ENCODE measurements around the gene APOF. TPM values are rescaled to one million over a fixed set of nuclear protein-coding genes. Genes with fewer than 3 reads are reported as not detected.

APOF gene
- total and polyA plus RNA-seq, 2 of the 13 experiments (the other 11 are each of a cell fraction or from before 2014, with no cell fraction given): 3.3 to 23.9 TPM

DNA sequence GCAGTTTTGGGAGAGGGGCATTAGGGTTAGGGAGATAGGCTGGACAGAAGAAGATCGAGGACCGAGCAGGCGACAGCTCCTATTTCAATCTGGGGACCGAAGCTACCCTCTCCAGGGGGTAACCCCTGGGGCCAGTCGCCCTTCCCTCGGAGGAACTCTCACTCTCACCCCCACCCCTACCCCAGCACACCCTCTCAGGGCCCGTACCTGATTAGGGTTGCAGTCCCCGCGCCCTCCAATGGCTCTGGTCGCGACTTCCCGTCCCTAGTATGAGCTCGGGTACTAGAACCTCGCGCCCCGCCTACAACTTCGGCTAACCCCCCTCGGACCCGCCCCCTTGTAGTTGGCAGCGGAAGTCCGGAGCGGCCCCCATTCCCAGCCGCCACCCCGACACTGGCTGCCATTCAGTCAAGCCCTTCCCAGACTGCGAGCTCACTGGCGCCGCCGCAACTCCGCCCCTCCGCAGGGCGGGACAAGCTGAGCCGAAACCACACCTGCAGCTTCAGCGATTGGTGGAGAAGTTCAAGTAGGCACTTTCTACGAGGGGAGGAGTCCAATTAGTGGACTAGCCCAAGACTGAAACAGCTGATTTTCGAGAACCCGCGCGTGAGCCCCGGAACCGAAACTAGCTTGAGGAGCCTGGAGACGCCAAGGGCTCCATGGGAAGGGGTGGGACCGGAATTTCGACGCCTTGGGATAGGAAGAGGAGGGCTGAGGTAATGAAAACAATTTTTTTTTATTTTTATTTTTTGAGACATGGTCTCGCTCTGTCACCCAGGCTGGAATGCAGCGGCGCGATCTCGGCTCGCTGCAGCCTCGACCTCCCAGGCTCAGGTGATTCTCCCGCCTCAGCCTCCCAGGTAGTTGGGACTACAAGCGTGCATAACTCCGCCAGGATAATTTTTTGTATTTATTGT is 2.5 kb downstream of the APOF start, which contains the start of gene STAT2 (continued):
- TF ChIP-seq, protein P1, sequence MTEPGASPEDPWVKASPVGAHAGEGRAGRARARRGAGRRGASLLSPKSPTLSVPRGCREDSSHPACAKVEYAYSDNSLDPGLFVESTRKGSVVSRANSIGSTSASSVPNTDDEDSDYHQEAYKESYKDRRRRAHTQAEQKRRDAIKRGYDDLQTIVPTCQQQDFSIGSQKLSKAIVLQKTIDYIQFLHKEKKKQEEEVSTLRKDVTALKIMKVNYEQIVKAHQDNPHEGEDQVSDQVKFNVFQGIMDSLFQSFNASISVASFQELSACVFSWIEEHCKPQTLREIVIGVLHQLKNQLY (CRISPR knock-in tag; IDR thresholded peaks at IDR 0.05): peak; percentile 7; the same call in 1 of the 2 replicates
- TF ChIP-seq ZMYM4 (CRISPR knock-in tag; IDR thresholded peaks at IDR 0.05) (peak; percentile 89), BCL6 (CRISPR knock-in tag; IDR thresholded peaks at IDR 0.05) (peak; percentile 4; the same call in 1 of the 2 replicates), ZNF878 (CRISPR knock-in tag; IDR thresholded peaks at IDR 0.05) (peak; percentile 81), KLF11 (CRISPR knock-in tag; IDR thresholded peaks at IDR 0.05) (peak; percentile 25; the same call in 1 of the 2 replicates), ZFP36L1 (CRISPR knock-in tag; IDR thresholded peaks at IDR 0.05) (no peak), HNRNPLL (IDR thresholded peaks at IDR 0.05; ENCODE audit: low read depth, low read length, poor library complexity, severe bottlenecking) (peak; percentile 83), ZNF501 (CRISPR knock-in tag; IDR thresholded peaks at IDR 0.05) (peak; percentile 91), RBM39 (IDR thresholded peaks at IDR 0.05; ENCODE audit: low read depth, low read length, poor library complexity, severe bottlenecking) (peak; percentile 65), SP5 (CRISPR knock-in tag; IDR thresholded peaks at IDR 0.05; ENCODE audit: borderline replicate concordance, low read depth) (peak; percentile 72), ZNF713 (CRISPR knock-in tag; IDR thresholded peaks at IDR 0.05) (no peak), FOXA3 (CRISPR knock-in tag; IDR thresholded peaks at IDR 0.05) (peak; percentile 15; the same call in 1 of the 2 replicates)
- TF ChIP-seq, protein P2, sequence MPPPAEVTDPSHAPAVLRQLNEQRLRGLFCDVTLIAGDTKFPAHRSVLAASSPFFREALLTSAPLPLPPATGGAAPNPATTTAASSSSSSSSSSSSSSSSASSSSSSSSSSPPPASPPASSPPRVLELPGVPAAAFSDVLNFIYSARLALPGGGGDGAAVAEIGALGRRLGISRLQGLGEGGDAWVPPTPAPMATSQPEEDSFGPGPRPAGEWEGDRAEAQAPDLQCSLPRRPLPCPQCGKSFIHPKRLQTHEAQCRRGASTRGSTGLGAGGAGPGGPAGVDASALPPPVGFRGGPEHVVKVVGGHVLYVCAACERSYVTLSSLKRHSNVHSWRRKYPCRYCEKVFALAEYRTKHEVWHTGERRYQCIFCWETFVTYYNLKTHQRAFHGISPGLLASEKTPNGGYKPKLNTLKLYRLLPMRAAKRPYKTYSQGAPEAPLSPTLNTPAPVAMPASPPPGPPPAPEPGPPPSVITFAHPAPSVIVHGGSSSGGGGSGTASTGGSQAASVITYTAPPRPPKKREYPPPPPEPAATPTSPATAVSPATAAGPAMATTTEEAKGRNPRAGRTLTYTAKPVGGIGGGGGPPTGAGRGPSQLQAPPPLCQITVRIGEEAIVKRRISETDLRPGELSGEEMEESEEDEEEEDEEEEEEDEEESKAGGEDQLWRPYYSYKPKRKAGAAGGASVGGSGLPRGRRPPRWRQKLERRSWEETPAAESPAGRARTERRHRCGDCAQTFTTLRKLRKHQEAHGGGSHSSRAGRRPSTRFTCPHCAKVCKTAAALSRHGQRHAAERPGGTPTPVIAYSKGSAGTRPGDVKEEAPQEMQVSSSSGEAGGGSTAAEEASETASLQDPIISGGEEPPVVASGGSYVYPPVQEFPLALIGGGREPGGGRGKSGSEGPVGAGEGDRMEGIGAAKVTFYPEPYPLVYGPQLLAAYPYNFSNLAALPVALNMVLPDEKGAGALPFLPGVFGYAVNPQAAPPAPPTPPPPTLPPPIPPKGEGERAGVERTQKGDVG (CRISPR knock-in tag; IDR thresholded peaks at IDR 0.05; ENCODE audit: borderline replicate concordance): no peak
- TF ChIP-seq, protein P3, sequence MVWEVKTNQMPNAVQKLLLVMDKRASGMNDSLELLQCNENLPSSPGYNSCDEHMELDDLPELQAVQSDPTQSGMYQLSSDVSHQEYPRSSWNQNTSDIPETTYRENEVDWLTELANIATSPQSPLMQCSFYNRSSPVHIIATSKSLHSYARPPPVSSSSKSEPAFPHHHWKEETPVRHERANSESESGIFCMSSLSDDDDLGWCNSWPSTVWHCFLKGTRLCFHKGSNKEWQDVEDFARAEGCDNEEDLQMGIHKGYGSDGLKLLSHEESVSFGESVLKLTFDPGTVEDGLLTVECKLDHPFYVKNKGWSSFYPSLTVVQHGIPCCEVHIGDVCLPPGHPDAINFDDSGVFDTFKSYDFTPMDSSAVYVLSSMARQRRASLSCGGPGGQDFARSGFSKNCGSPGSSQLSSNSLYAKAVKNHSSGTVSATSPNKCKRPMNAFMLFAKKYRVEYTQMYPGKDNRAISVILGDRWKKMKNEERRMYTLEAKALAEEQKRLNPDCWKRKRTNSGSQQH (CRISPR knock-in tag; IDR thresholded peaks at IDR 0.05; ENCODE audit: low read depth): peak; percentile 42; the same call in 1 of the 2 replicates
- TF ChIP-seq, protein P4, sequence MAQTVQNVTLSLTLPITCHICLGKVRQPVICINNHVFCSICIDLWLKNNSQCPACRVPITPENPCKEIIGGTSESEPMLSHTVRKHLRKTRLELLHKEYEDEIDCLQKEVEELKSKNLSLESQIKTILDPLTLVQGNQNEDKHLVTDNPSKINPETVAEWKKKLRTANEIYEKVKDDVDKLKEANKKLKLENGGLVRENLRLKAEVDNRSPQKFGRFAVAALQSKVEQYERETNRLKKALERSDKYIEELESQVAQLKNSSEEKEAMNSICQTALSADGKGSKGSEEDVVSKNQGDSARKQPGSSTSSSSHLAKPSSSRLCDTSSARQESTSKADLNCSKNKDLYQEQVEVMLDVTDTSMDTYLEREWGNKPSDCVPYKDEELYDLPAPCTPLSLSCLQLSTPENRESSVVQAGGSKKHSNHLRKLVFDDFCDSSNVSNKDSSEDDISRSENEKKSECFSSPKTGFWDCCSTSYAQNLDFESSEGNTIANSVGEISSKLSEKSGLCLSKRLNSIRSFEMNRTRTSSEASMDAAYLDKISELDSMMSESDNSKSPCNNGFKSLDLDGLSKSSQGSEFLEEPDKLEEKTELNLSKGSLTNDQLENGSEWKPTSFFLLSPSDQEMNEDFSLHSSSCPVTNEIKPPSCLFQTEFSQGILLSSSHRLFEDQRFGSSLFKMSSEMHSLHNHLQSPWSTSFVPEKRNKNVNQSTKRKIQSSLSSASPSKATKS (CRISPR knock-in tag; IDR thresholded peaks at IDR 0.05): 0 out of 2 replicates have a peak, but pooled peaks have one; percentile 27
- TF ChIP-seq, protein P5, sequence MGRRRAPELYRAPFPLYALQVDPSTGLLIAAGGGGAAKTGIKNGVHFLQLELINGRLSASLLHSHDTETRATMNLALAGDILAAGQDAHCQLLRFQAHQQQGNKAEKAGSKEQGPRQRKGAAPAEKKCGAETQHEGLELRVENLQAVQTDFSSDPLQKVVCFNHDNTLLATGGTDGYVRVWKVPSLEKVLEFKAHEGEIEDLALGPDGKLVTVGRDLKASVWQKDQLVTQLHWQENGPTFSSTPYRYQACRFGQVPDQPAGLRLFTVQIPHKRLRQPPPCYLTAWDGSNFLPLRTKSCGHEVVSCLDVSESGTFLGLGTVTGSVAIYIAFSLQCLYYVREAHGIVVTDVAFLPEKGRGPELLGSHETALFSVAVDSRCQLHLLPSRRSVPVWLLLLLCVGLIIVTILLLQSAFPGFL (CRISPR knock-in tag; IDR thresholded peaks at IDR 0.05): no peak
